Lower leg skin (tissue), 3 donors: Measurements from ENCODE around the gene STIM1.

Experiments
- CTCF ChIP-seq, 3 donors: fragments of 450-650 bp; IDR thresholded peaks; one replicate each; pipeline ENCODE4 v1.5.1; 2016; ENCODE audit warnings: antibody characterized with exemption in 3 of 3, mild to moderate bottlenecking in 3 of 3, moderate library complexity in 2 of 3
- POLR2A ChIP-seq, 2 donors: fragments of 450-650 bp; IDR thresholded peaks; one replicate each; pipeline ENCODE4 v1.6.1; 2016 to 2017; ENCODE audit warnings: antibody characterized with exemption in 2 of 2, mild to moderate bottlenecking in 1 of 2, moderate library complexity in 1 of 2

GRCh38 chr11:3885855-3886254, 30.4 kb downstream of the STIM1 start:
- no peak for TF ChIP-seq CTCF (IDR thresholded peaks at IDR 0.05)
- TF ChIP-seq POLR2A (IDR thresholded peaks at IDR 0.05) = no peak
